Suppressor macrophage treated with lipopolysaccharide for 4 hours (primary cell): ENCODE measurements around the gene CROCC2.

Source experiments
- DNase-seq: peaks from one replicate; pipeline ENCODE4 v3.0.0-alpha.2; 2020

The CROCC2 gene

DNA sequence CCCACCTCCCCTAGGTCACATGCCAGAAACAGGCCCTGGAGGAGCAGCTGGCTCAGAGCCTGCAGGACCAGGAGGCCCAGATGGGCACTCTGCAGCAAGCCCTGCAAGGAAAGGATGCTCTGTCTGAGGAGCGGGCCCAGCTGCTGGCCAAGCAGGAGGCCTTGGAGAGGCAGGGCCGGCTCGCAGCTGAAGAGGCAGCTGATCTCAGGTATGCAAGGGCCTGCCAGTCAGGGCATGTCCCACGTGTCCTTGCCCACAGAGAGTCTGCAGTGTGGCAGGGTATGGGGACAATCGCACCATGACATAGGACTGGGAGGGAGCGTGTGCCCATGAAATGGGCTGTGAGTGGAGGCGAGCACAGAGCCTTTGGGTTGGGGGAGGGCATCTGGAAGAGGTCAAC is 39.9 kb downstream of the CROCC2 start:
- DNase-seq, result no peak

GRCh38 chr2:240946654-240947053 is 40.5 kb downstream of the CROCC2 start:
- DNase-seq, result peak; percentile 60

GRCh38 chr2:240947176-240947575 is 41.0 kb downstream of the CROCC2 start:
- no peak for DNase-seq

- DNase-seq, result no peak
Observed at GRCh38 chr2:240947607-240948006, 41.5 kb downstream of the CROCC2 start.

DNA sequence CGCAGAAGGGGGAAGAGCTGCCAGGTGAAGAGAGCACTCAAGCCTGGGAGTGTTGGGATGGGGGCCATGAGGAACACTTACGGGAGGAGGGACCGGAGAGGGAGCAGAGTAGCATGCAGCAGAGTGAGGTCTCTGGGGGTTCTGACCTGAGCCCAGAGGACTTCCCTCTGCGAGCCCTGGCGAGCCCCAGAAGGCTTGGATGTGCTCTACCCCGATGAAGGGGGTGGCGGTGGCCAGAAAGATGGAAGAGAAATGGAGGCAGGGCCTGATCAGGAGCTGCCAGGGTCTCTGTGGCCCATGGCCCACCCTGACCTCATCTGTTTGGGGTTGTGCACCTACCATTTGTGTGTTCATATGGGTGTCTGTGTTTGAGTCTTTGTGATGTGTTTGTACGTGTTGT is 42.0 kb downstream of the CROCC2 start:
- DNase-seq, result no peak

DNA sequence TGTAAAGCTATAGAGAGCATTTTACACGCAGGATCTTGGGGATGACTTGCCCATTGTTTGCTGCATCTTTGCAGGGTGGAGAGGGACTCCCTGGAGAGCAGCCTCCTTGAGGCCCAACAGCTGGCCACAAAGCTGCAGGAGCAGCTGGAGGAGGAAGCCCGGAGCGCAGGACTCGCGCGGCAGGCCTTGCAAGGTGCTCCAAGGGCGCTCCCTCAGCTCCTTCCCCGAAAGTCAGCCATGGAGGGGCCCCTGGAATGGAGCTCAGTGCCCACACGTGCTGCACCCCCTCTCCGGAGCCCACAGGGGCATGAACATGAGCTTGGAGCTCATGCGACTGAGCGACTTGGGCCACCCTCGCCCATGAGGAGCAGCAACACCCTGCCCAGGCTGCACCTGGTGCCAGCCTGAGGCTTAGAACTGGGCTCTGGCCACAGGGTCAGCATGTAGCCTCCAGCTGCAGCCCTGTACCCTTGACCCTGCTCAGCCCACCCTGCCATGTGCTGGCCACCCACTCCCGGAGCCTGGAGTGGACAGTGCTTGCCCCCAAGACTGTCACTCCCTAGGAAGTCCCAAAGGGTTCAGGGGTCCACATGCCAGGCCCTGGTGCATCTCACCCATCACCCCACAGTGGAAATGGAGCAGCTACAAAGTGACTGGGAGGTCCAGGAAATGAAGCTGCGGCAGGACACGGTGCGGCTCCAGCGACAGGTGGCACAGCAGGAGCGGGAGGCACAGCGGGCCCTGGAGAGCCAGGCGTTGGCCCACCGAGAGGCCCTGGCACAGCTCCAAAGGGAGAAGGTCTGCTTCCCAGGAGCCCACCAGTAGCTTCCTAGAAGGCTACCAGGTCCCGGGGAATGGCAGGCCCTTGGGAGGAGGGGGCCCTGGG is 43.0 kb downstream of the CROCC2 start:
- no peak for DNase-seq

GRCh38 chr2:240949791-240950705 is 43.9 kb downstream of the CROCC2 start:
- no peak for DNase-seq

GRCh38 chr2:240951045-240951594 is 45.0 kb downstream of the CROCC2 start:
- DNase-seq, result no peak

DNA sequence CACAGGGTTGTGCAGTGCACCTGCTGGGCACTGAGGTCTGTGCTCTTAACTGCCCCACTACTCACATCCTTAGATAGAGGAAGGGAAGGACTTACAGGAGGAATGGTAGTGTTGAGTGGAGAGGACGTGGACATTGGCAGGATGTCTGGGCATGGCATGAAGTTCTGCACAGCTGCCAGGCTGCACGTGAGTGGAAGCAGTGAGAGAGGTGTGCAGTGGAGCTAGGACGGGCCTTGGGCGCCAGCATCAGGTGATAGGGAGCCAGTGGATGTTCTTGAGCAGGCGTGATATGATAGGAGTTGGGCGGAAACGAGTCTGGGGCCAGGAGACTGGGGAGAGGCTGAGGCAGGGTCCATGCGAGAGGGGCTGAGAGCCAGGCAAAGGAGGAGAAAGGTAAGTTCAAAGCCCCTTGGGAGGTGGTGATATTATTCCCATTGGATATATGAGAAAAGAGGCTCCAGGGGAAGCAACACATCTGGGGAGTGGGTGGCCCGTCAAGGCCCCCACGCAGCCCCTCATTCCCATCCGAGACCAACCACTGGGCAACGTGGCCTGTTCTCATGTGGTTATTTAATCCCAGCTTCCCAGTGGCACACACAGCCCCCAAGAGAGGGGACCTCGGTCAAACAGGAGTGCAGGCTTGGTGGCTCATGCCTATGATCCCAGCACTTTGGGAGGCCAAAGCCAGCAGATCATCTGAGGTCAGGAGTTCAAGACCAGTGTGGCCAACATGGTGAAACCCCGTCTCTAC is 46.5 kb downstream of the CROCC2 start:
- DNase-seq, result no peak

- DNase-seq, result no peak
Observed at GRCh38 chr2:240953426-240954410, 47.6 kb downstream of the CROCC2 start.

DNA sequence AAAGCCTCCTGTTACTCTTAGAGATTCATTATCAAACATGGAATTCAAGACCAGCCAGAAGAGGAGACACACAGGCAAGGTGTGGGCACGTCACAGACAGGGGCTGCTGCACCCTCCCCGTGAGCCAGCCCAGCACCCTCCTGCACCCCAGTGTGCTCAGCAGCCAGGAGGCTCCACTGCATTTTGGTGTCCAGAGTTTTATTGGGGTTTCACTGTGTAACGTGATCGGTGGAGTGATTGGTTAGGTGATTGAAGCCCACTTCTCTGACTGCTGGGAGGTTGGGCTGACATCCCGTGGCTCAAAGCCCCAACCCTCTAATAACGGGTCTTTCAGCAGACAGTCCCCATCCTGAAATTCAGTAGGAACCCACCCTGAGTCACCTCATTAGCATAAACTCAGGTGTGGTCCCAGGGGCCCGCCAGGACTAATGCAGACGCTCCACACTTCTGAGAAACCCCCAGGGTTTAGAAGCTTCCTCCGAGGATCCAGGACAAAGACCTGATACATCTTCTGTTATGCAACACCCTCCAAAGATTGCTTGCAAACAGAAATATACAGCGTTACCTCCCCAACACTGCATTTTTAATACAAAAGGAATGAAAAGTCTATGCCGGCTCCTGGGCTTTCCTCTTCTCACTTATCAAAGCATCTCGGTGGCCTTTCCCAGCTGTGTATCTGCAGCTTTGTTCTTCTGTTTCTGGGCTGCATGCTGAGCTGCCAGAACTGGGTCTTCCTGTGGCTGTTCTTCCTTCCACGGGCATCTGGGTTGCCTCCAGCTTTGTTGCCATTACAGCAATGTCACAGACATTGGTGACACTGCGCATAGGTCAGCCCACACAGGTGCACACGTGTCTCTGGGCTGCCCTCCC is 48.5 kb downstream of the CROCC2 start:
- no peak for DNase-seq

DNA sequence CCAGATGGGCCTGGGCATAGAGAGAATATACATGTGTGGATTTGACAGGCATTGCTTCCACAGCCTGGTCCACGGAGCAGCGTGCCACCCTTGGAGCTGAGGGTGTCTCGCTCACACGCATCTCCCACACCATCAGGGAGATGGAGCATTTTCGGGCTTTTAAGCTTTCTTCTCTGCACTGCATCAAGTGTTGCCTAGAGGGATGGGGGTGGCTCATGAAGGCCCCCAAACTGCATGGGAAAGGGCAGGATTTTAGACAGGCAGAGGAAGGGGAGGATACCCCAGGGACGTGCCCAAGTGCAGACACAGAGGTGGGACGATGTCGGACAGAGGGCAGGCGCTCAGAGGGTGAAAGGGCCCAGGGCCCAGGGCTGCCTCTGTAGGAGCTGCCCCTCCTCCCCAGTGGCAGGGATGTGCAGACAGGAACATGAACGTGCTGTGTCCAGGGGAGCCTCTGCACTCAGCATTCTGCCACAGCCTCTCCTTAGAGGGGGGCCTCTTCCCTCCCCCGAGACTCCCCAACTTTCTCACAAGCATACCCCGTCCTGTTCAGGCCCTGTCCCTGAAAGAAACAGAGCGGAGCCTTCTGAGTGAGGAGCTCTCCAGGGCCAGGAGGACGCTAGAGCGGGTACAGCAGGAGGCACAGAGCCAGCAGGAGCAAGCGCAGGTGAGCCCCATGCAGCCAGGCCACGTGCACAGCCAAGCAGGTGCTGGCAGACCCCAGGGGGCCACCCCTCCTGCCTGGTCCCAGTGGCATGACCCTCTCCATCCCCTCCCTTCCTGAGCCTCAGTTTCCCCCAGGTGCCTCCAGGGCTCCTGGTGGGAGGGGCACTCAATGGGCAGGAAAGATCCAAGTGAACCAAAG is 49.4 kb downstream of the CROCC2 start:
- no peak for DNase-seq

- DNase-seq, result no peak
Observed at GRCh38 chr2:240956171-240956934, 50.2 kb downstream of the CROCC2 start.

DNA sequence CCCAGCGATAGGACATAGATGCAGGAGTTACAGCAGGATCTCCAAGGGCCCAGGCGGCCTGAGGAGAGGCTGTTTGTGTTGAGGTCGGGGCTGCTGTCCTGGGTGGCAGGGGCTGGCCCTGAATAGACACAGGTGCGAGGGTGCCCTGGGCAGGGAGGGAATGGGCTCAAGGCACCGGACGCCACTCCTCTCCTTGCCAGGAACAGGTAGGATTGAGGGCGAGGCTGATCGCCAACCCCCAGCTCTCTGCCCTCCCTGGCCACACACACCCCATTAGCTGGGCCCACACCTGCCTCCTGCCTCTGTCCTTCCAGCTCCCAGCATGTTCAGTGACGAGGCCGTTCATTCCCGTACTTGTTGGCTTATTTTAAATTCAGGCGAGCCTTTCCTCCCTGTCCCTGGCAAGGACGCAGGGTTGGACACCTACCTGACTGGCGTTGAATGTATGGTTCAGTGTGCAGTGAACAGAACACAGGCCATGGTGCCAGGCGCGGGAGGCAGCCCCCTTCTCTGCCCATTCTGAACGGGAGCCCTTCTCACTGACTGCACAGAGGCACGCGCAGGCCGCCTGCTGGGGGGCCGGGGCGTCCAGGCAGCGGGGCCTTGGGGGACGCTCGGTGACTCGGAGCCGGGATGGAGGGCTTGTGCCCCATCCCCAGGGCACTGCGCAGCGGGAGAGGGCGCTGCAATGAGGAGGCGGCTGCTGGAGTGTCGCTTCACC is 51.0 kb downstream of the CROCC2 start:
- no peak for DNase-seq

- DNase-seq, result no peak
Observed at GRCh38 chr2:240957656-240958365, 51.7 kb downstream of the CROCC2 start.

- DNase-seq, result no peak
Observed at GRCh38 chr2:240958366-240959213, 52.5 kb downstream of the CROCC2 start.
